Measurements from ENCODE around the gene LY6G6C. TPM values are rescaled to one million over a fixed set of nuclear protein-coding genes. Genes with fewer than 3 reads are reported as not detected.

LY6G6C gene
- total and polyA plus RNA-seq, 2 of the 13 experiments (the other 11 are each of a cell fraction or from before 2014, with no cell fraction given), result 0.15 TPM; not detected in 1

DNA sequence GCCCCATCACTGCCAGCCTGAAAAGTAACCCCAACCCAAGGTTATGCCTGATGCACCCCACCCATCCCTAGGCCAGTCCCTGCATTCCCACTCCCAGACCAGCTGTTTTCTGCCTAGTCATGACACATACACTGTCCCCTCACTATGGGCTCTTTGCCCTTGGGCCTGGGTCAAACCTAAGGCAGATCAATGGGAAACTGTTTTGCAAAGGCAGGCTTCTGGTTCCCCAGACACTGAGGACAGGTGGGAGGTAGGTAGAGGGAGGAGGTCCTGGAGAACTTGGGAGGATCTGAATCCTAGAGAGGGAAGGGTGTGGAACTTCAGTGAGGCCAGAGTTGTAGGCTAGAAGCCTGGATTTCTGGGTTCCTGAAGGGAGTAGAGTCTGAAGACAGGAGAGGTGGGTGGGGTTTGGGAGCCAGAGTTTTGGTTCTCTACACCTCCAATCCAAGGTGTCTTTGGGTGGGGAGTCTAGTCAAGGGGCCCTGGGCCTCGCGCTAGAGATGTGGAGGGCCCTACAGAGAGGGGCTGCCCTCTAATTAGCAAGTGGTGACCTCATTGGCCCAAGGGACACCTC is 12.8 kb upstream of the LY6G6C start (continued):
- TF ChIP-seq, protein P1, sequence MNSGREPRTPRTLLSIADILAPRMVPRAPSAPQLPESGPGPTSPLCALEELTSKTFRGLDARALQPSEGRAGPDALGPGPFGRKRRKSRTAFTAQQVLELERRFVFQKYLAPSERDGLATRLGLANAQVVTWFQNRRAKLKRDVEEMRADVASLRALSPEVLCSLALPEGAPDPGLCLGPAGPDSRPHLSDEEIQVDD (CRISPR knock-in tag; IDR thresholded peaks at IDR 0.05; ENCODE audit: borderline replicate concordance), result 0 out of 2 replicates have a peak, but pooled peaks have one; percentile 52
- TF ChIP-seq ZNF879 (CRISPR knock-in tag; IDR thresholded peaks at IDR 0.05) (peak; percentile 63; the same call in 1 of the 2 replicates), MTA1 (CRISPR knock-in tag; IDR thresholded peaks at IDR 0.05; ENCODE audit: borderline replicate concordance) (no peak; the same call in 1 of the 2 replicates), TAF1 (CRISPR knock-in tag; IDR thresholded peaks at IDR 0.05) (no peak), JUNB (CRISPR knock-in tag; IDR thresholded peaks at IDR 0.05; ENCODE audit: borderline replicate concordance) (0 out of 2 replicates have a peak, but pooled peaks have one; percentile 27), GLI4 (CRISPR knock-in tag; IDR thresholded peaks at IDR 0.05; ENCODE audit: borderline replicate concordance) (no peak; the same call in 1 of the 2 replicates), REL (CRISPR knock-in tag; conservative IDR thresholded peaks at IDR 0.05) (no peak), KDM1A (CRISPR knock-in tag; IDR thresholded peaks at IDR 0.05) (no peak), GABPA (IDR thresholded peaks at IDR 0.05; ENCODE audit: low read depth, low read length) (no peak), GABPA (CRISPR knock-in tag; IDR thresholded peaks at IDR 0.05; ENCODE audit: low read depth) (no peak), RAD21 (CRISPR knock-in tag; IDR thresholded peaks at IDR 0.05) (no peak), ZNF10 (CRISPR knock-in tag; IDR thresholded peaks at IDR 0.05; ENCODE audit: borderline replicate concordance, low read depth) (no peak), BHLHE40 (IDR thresholded peaks at IDR 0.05; ENCODE audit: low read length) (no peak), ZZZ3 (CRISPR knock-in tag; IDR thresholded peaks at IDR 0.05; ENCODE audit: borderline replicate concordance) (no peak), SIX4 (CRISPR knock-in tag; IDR thresholded peaks at IDR 0.05) (no peak), MNT (IDR thresholded peaks at IDR 0.05) (no peak), GABPB1 (CRISPR knock-in tag; IDR thresholded peaks at IDR 0.05) (no peak), CTCF (CRISPR knock-in tag; IDR thresholded peaks at IDR 0.05) (no peak), ZFAT (CRISPR knock-in tag; conservative IDR thresholded peaks at IDR 0.05) (no peak), HDAC1 (CRISPR knock-in tag; IDR thresholded peaks at IDR 0.05) (no peak), MIER2 (CRISPR knock-in tag; IDR thresholded peaks at IDR 0.05) (no peak), RNF219 (CRISPR knock-in tag; IDR thresholded peaks at IDR 0.05) (no peak), KLF15 (CRISPR knock-in tag; IDR thresholded peaks at IDR 0.05; ENCODE audit: borderline replicate concordance) (no peak), SP1 (IDR thresholded peaks at IDR 0.05) (no peak), SP1 (CRISPR knock-in tag; IDR thresholded peaks at IDR 0.05) (no peak), NFIB (CRISPR knock-in tag; IDR thresholded peaks at IDR 0.05; ENCODE audit: borderline replicate concordance) (no peak), ZNF713 (CRISPR knock-in tag; IDR thresholded peaks at IDR 0.05) (no peak)

Measured in HepG2 (cell line).